ENCODE data around the gene ZNF654. TPM values are rescaled to one million over a fixed set of nuclear protein-coding genes. Genes with fewer than 3 reads are reported as not detected.

The ZNF654 gene
- total and polyA plus RNA-seq, 2 donors (not counting 3 experiments of a cell fraction or from before 2014, with no cell fraction given) = 2.9 to 14.6 TPM

DNA sequence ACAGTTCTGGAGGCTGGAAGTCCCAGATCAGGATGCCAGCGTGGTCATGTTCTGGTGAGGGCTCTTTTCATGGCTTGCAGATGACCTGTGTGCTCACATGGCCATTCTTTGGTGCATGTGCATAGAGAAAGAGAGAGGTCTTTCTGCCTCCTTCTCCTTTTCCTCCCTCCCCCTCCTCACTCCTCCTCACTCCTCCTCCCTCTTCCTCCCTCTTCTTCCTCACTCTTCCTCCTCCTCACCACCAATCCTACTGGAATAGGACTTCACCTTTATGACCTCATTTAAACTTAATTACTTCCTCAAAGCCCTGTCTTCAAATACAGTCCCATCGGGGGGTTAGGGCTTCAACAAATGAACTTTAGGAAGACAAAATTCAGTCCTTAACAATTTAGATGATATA is 23.8 kb downstream of the ZNF654 start:
- no peak for TF ChIP-seq POLR2AphosphoS5 (IDR thresholded peaks at IDR 0.05; ENCODE audit: insufficient read depth, low read depth, low read length)
- no peak for TF ChIP-seq GATA2 (IDR thresholded peaks at IDR 0.05; ENCODE audit: insufficient read depth, insufficient read length, low read depth, low read length)
- no peak for TF ChIP-seq FOS (IDR thresholded peaks at IDR 0.05; ENCODE audit: borderline replicate concordance, insufficient read depth, low read length)
- TF ChIP-seq MYC (IDR thresholded peaks at IDR 0.05; ENCODE audit: low read depth, low read length) = no peak
- TF ChIP-seq, protein P1, sequence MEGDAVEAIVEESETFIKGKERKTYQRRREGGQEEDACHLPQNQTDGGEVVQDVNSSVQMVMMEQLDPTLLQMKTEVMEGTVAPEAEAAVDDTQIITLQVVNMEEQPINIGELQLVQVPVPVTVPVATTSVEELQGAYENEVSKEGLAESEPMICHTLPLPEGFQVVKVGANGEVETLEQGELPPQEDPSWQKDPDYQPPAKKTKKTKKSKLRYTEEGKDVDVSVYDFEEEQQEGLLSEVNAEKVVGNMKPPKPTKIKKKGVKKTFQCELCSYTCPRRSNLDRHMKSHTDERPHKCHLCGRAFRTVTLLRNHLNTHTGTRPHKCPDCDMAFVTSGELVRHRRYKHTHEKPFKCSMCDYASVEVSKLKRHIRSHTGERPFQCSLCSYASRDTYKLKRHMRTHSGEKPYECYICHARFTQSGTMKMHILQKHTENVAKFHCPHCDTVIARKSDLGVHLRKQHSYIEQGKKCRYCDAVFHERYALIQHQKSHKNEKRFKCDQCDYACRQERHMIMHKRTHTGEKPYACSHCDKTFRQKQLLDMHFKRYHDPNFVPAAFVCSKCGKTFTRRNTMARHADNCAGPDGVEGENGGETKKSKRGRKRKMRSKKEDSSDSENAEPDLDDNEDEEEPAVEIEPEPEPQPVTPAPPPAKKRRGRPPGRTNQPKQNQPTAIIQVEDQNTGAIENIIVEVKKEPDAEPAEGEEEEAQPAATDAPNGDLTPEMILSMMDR (IDR thresholded peaks at IDR 0.05; ENCODE audit: extremely low read depth in 1 of 2, insufficient read depth in 1 of 2, low read depth in 1 of 2, low read length in 2 of 2) = no peak
- no peak for TF ChIP-seq POLR2A (IDR thresholded peaks at IDR 0.05; ENCODE audit: low read depth, low read length)
- H3K9me3 ChIP-seq (replicated peaks; ENCODE audit: control insufficient read depth, insufficient read depth, low read length) = no peaks in the 10 kb centered on the region
- intact Hi-C loops (cut with micrococcal nuclease) = no loop called here
- H3K9ac ChIP-seq (replicated peaks; ENCODE audit: extremely low read depth, insufficient read depth, low read length) = no peak overlapping the region
- POLR2A ChIA-PET = no interaction called here
- peaks cover 2% of the 10 kb centered on the region for H4K20me1 ChIP-seq (replicated peaks; ENCODE audit: control insufficient read depth, extremely low read depth, insufficient read depth, low read length)
- H3K27ac ChIP-seq (ENCODE audit: insufficient read depth, low read depth, low read length) = no peak overlapping the region
- BruUV-seq (replicated peaks) = no TSS peak
- CTCF ChIA-PET = no interaction called here
- H3K79me2 ChIP-seq (ENCODE audit: control insufficient read depth, insufficient read depth, low read length) = peaks cover 71% of the 10 kb centered on the region
- H3K4me2 ChIP-seq (ENCODE audit: insufficient read depth, low read length) = no peak overlapping the region
- dilution Hi-C loops (cut with MboI; ENCODE audit: extremely low pct_ligation_motif_present, low sequenced_read_pairs) = no loop called here
- FAIRE-seq (no peak), DNase-seq (ENCODE audit: low read depth, low spot score) (no peak)
- H3K9me1 ChIP-seq (replicated peaks; ENCODE audit: control insufficient read depth, extremely low read depth, insufficient read depth, low read length) = peaks cover 4% of the 10 kb centered on the region
- H3K4me3 ChIP-seq (replicated peaks in 1 of 3; ENCODE audit: insufficient read depth in 1 of 3, low read depth in 1 of 3, low read length in 3 of 3) = no peak overlapping the region
- H2AFZ ChIP-seq (ENCODE audit: low read depth, low read length) = no peak overlapping the region
- no peaks in the 10 kb centered on the region for H3K27me3 ChIP-seq (ENCODE audit: control insufficient read depth in 2 of 2, insufficient read depth in 2 of 2, low read length in 2 of 2)
- no peaks in the 10 kb centered on the region for H3K4me1 ChIP-seq (ENCODE audit: control insufficient read depth, extremely low read depth, insufficient read depth, low read length)
- H3K36me3 ChIP-seq (ENCODE audit: control insufficient read depth in 2 of 2, extremely low read depth in 1 of 2, insufficient read depth in 2 of 2, low read length in 2 of 2) = no peaks in the 10 kb centered on the region

DNA sequence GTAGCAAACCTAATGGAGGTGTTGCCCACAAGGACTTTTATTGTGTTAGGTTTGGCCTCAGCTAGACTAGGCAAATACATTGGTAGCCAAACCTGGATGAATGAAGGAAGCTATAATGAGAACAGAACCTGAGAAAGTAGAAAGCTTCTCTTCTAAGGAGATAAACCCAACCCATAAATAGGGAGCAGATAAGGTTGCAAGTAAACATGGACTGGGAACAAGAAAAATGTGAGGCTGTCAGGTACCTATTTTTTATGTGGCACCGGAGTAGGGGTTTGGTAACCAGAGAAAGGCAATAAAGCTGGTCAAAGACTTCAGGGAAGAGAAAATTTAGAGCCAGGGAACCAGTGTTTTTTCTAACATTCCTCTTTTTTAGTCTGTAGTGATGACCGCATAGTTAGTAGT is 25.0 kb downstream of the ZNF654 start:
- Histone ChIP-seq H4K20me1 (replicated peaks; ENCODE audit: control insufficient read depth, extremely low read depth, insufficient read depth, low read length) (peaks cover 2% of the 10 kb centered on the region), H3K27me3 (ENCODE audit: control insufficient read depth in 2 of 2, insufficient read depth in 2 of 2, low read length in 2 of 2) (no peaks in the 10 kb centered on the region), H3K4me2 (ENCODE audit: insufficient read depth, low read length) (no peak overlapping the region), H3K9me1 (replicated peaks; ENCODE audit: control insufficient read depth, extremely low read depth, insufficient read depth, low read length) (peaks cover 4% of the 10 kb centered on the region), H3K36me3 (ENCODE audit: control insufficient read depth in 2 of 2, extremely low read depth in 1 of 2, insufficient read depth in 2 of 2, low read length in 2 of 2) (no peaks in the 10 kb centered on the region), H3K27ac (ENCODE audit: insufficient read depth, low read depth, low read length) (no peak overlapping the region), H3K4me1 (ENCODE audit: control insufficient read depth, extremely low read depth, insufficient read depth, low read length) (no peaks in the 10 kb centered on the region), H3K9me3 (replicated peaks; ENCODE audit: control insufficient read depth, insufficient read depth, low read length) (no peaks in the 10 kb centered on the region), H3K9ac (replicated peaks; ENCODE audit: extremely low read depth, insufficient read depth, low read length) (no peak overlapping the region), H3K79me2 (ENCODE audit: control insufficient read depth, insufficient read depth, low read length) (peaks cover 59% of the 10 kb centered on the region), H3K4me3 (replicated peaks in 1 of 3; ENCODE audit: insufficient read depth in 1 of 3, low read depth in 1 of 3, low read length in 3 of 3) (no peak overlapping the region), H2AFZ (ENCODE audit: low read depth, low read length) (no peak overlapping the region)
- POLR2A ChIA-PET = no interaction called here
- intact Hi-C loops (cut with micrococcal nuclease) (no loop called here), dilution Hi-C loops (cut with MboI; ENCODE audit: extremely low pct_ligation_motif_present, low sequenced_read_pairs) (no loop called here)
- FAIRE-seq = no peak
- no peak for TF ChIP-seq POLR2A (IDR thresholded peaks at IDR 0.05; ENCODE audit: low read depth, low read length)
- TF ChIP-seq POLR2AphosphoS5 (IDR thresholded peaks at IDR 0.05; ENCODE audit: insufficient read depth, low read depth, low read length) = no peak
- no TSS peak for BruUV-seq (replicated peaks)
- DNase-seq (ENCODE audit: low read depth, low spot score) = no peak
- CTCF ChIA-PET = interaction anchor here (1.2 kb wide), 1 partner anchor 10 kb away, joined by 3 read pairs; no protein-coding TSS in a partner anchor

All from endothelial cell of umbilical vein (primary cell).